HG03103 (cell line): Measurements from ENCODE around the gene SLX4.

Source experiments
- ATAC-seq: cut with Tn5 transposase; IDR thresholded peaks from one replicate; pipeline ENCODE4 v1.9.1; 2021; ENCODE audit warnings: low read depth; ENCODE audit not compliant: unreplicated experiment

The SLX4 gene

GRCh38 chr16:3602320-3602653 lies 9.1 kb downstream of the SLX4 start:
- ATAC-seq: no peak

GRCh38 chr16:3601614-3602319 lies 9.6 kb downstream of the SLX4 start:
- no peak for ATAC-seq

GRCh38 chr16:3599922-3600321 lies 11.5 kb downstream of the SLX4 start:
- no peak for ATAC-seq

GRCh38 chr16:3599121-3599520 lies 12.3 kb downstream of the SLX4 start:
- ATAC-seq: no peak

- ATAC-seq: no peak
Observed at GRCh38 chr16:3598236-3598635, 13.2 kb downstream of the SLX4 start.

- no peak for ATAC-seq
Observed at GRCh38 chr16:3597676-3598075, 13.7 kb downstream of the SLX4 start.

- ATAC-seq: no peak
Observed at GRCh38 chr16:3597226-3597625, 14.2 kb downstream of the SLX4 start.

- ATAC-seq: no peak
Observed at GRCh38 chr16:3596101-3596861, 15.1 kb downstream of the SLX4 start.

GRCh38 chr16:3595521-3596021 lies 15.8 kb downstream of the SLX4 start:
- no peak for ATAC-seq

GRCh38 chr16:3595110-3595486 lies 16.3 kb downstream of the SLX4 start:
- no peak for ATAC-seq

GRCh38 chr16:3594316-3595109 lies 16.9 kb downstream of the SLX4 start:
- ATAC-seq: no peak

GRCh38 chr16:3592559-3592958 lies 18.8 kb downstream of the SLX4 start:
- no peak for ATAC-seq

GRCh38 chr16:3591991-3592390 lies 19.4 kb downstream of the SLX4 start:
- no peak for ATAC-seq

GRCh38 chr16:3591436-3591803 lies 20.0 kb downstream of the SLX4 start:
- no peak for ATAC-seq

GRCh38 chr16:3590736-3591435 lies 20.5 kb downstream of the SLX4 start:
- no peak for ATAC-seq

- no peak for ATAC-seq
Observed at GRCh38 chr16:3589991-3590701, 21.3 kb downstream of the SLX4 start.

GRCh38 chr16:3589441-3589921 lies 21.9 kb downstream of the SLX4 start:
- ATAC-seq: no peak

- no peak for ATAC-seq
Observed at GRCh38 chr16:3589001-3589400, 22.4 kb downstream of the SLX4 start.

- ATAC-seq: no peak
Observed at GRCh38 chr16:3587547-3588110, 23.8 kb downstream of the SLX4 start.

- no peak for ATAC-seq
Observed at GRCh38 chr16:3584412-3584811, 27.0 kb downstream of the SLX4 start.
